ENCODE results near the gene COG5. TPM values are rescaled to one million over a fixed set of nuclear protein-coding genes. Genes with fewer than 3 reads are reported as not detected.

Gene COG5
- total RNA-seq, 1 experiment from 2014 or later, result 20.2 TPM

DNA sequence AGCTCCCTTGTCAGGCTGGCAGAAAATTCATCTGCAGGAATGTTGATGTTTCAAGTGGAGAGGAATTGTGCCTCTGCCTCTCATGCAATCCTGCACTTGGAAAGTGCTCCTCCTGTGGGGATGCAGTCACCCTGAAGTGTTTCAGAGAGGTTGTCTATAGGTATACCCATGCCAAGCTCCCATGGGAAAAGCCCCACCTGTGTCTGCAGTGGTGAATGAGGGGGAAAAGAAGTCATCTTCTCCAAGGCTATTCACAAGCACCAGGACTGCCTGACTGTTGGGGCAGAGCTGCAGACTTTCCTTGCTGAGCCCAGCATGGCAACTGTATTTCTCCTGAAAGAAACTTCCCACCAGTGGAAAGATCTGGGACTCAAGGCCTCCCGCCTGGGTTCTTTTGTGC, 58.4 kb downstream of the COG5 start:
- Histone ChIP-seq H2AK5ac (ENCODE audit: insufficient read length, low read length) (no peak overlapping the region), H3K4me2 (ENCODE audit: insufficient read depth, insufficient read length, low read length) (no peak overlapping the region), H3K56ac (ENCODE audit: insufficient read length, low read depth, low read length) (no peak overlapping the region), H4K8ac (replicated peaks; ENCODE audit: insufficient read length, low read depth, low read length) (no peak overlapping the region), H3K4me1 (ENCODE audit: insufficient read depth, low read length) (no peaks in the 10 kb centered on the region), H2BK20ac (ENCODE audit: low read depth, low read length, poor library complexity, severe bottlenecking) (no peak overlapping the region), H3T11ph (ENCODE audit: low read length) (no peak overlapping the region), H3K14ac (ENCODE audit: insufficient read depth, low read length) (no peak overlapping the region), H2BK120ac (ENCODE audit: low read depth, low read length, poor library complexity, severe bottlenecking) (no peak overlapping the region), H3K27me3 (ENCODE audit: insufficient read depth, low read length) (no peaks in the 10 kb centered on the region), H3K23me2 (ENCODE audit: insufficient read length, low read depth, low read length, poor library complexity, severe bottlenecking) (no peaks in the 10 kb centered on the region), H3K4ac (ENCODE audit: low read depth, low read length) (no peak overlapping the region), H2BK15ac (ENCODE audit: low read depth, low read length) (no peak overlapping the region), H3K27ac (ENCODE audit: insufficient read length, low read depth, low read length) (no peak overlapping the region), H3K23ac (ENCODE audit: insufficient read length, low read depth, low read length) (no peak overlapping the region), H4K5ac (ENCODE audit: insufficient read length, low read depth, low read length) (no peak overlapping the region), H4K20me1 (ENCODE audit: control insufficient read depth, insufficient read depth, insufficient read length) (no peaks in the 10 kb centered on the region), H3K9me3 (ENCODE audit: control insufficient read depth, low read depth, low read length) (peaks cover 6% of the 10 kb centered on the region), H2BK12ac (ENCODE audit: insufficient read length, low read depth, low read length) (no peak overlapping the region), H4K91ac (ENCODE audit: insufficient read length, low read depth, low read length) (no peak overlapping the region), H3K79me1 (ENCODE audit: insufficient read depth, low read depth, low read length, poor library complexity, severe bottlenecking) (no peaks in the 10 kb centered on the region), H2AFZ (ENCODE audit: low read length) (no peak overlapping the region), H3K9ac (ENCODE audit: extremely low read depth, insufficient read length, low read length) (no peak overlapping the region), H3K79me2 (ENCODE audit: insufficient read depth, low read length) (no peaks in the 10 kb centered on the region), H2BK5ac (ENCODE audit: insufficient read length, low read length) (no peak overlapping the region), H3K18ac (ENCODE audit: insufficient read length, low read depth, low read length) (no peak overlapping the region)
- no peak overlapping the region for H3K27ac Mint-ChIP-seq
- DNase-seq, result no peak
- peaks cover 2% of the 10 kb centered on the region; the same call in 1 of the 2 replicates for H3K27me3 Mint-ChIP-seq (ENCODE audit: low read depth)
- no CpG with 5 or more reads among the region's 1 CpG for WGBS (ENCODE audit: extremely low coverage, insufficient read length, low lambda C conversion rate)
- TF ChIP-seq, protein P1, sequence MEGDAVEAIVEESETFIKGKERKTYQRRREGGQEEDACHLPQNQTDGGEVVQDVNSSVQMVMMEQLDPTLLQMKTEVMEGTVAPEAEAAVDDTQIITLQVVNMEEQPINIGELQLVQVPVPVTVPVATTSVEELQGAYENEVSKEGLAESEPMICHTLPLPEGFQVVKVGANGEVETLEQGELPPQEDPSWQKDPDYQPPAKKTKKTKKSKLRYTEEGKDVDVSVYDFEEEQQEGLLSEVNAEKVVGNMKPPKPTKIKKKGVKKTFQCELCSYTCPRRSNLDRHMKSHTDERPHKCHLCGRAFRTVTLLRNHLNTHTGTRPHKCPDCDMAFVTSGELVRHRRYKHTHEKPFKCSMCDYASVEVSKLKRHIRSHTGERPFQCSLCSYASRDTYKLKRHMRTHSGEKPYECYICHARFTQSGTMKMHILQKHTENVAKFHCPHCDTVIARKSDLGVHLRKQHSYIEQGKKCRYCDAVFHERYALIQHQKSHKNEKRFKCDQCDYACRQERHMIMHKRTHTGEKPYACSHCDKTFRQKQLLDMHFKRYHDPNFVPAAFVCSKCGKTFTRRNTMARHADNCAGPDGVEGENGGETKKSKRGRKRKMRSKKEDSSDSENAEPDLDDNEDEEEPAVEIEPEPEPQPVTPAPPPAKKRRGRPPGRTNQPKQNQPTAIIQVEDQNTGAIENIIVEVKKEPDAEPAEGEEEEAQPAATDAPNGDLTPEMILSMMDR (conservative IDR thresholded peaks at IDR 0.05), result no peak
- H3K36me3 Mint-ChIP-seq (ENCODE audit: insufficient read depth in 1 of 3, low read depth in 3 of 3), result peaks cover 21 to 31% (median 30%) of the 10 kb centered on the region in 3 experiments
- H3K4me3 Mint-ChIP-seq, result no peak overlapping the region
- H3K4me1 Mint-ChIP-seq, result peaks cover 0 to 2% of the 10 kb centered on the region in 2 experiments; a peak in 1 of 4 replicates
- peaks cover 20 to 23% of the 10 kb centered on the region in 2 experiments for H3K9me3 Mint-ChIP-seq

All from H9 (cell line).